Tibial artery (tissue), 4 donors: Measurements from ENCODE around the gene ARFGEF3.

Experiments
- DNase-seq, 2 donors: peaks; one replicate each; pipeline ENCODE4 v3.0.0-alpha.2; 2019
- H3K27ac ChIP-seq, 2 donors: fragments of 200-600 bp; sonication (generic) in 1 of 2; 1 replicate in 1 of 2; 2 replicates in 1 of 2; pipeline ENCODE4 v1.5.1; 2018 to 2019; ENCODE audit warnings: mild to moderate bottlenecking in 1 of 2
- H3K27me3 ChIP-seq, 2 donors: fragments of 200-600 bp; sonication (generic) in 1 of 2; one replicate each; pipeline versions ENCODE4 v1.5.1 to v1.6.0; 2016 to 2019
- H3K36me3 ChIP-seq, 3 donors: fragments of 200-600 bp; sonication (generic) in 2 of 3; one replicate each; pipeline ENCODE4 v1.5.1; 2016 to 2019; ENCODE audit warnings: mild to moderate bottlenecking in 2 of 3
- H3K4me1 ChIP-seq, 4 donors: fragments of 200-600 bp; sonication (generic) in 2 of 4; 1 replicate in 3 of 4; 2 replicates in 1 of 4; pipeline ENCODE4 v1.5.1; 2016 to 2019
- H3K4me3 ChIP-seq, 2 donors: fragments of 200-600 bp; sonication (generic) in 1 of 2; 1 replicate in 1 of 2; 2 replicates in 1 of 2; pipeline ENCODE4 v1.5.1; 2018 to 2019; ENCODE audit warnings: mild to moderate bottlenecking in 2 of 2
- H3K9me3 ChIP-seq, 3 donors: fragments of 200-600 bp; sonication (generic) in 1 of 3; one replicate each; pipeline ENCODE4 v1.5.1; 2016 to 2019
- CTCF ChIP-seq, 2 experiments: fragments of 200-600 bp in 1 of 2; fragments of 450-650 bp in 1 of 2; IDR thresholded peaks; one replicate each; pipeline ENCODE4 v1.5.1; 2017 to 2019; ENCODE audit warnings: antibody characterized with exemption in 2 of 2, mild to moderate bottlenecking in 1 of 2, moderate library complexity in 1 of 2
- intact Hi-C: fragments of 100-400 bp; cut with DNase I; formaldehyde crosslinking; loops from one replicate; pipeline ENCODE4 v1.15.0; 2023; ENCODE audit warnings: low total_unique reads

The ARFGEF3 gene

GRCh38 chr6:138225953-138226352, 64.2 kb downstream of the ARFGEF3 start:
- no peaks in the 10 kb centered on the region for H3K9me3 ChIP-seq
- no peak overlapping the region for H3K4me3 ChIP-seq
- no peak overlapping the region for H3K27ac ChIP-seq
- DNase-seq, result no peak
- H3K27me3 ChIP-seq, result no peaks in the 10 kb centered on the region
- H3K36me3 ChIP-seq, result no peaks in the 10 kb centered on the region
- TF ChIP-seq CTCF (IDR thresholded peaks at IDR 0.05), result no peak
- intact Hi-C loops, result no loop called here
- no peaks in the 10 kb centered on the region for H3K4me1 ChIP-seq

GRCh38 chr6:138226700-138227315, 65.1 kb downstream of the ARFGEF3 start:
- TF ChIP-seq CTCF (IDR thresholded peaks at IDR 0.05), result no peak
- Histone ChIP-seq H3K27ac (no peak overlapping the region), H3K4me1 (no peaks in the 10 kb centered on the region), H3K4me3 (no peak overlapping the region), H3K27me3 (no peaks in the 10 kb centered on the region), H3K36me3 (no peaks in the 10 kb centered on the region), H3K9me3 (no peaks in the 10 kb centered on the region)
- intact Hi-C loops, result no loop called here
- no peak for DNase-seq

- no peaks in the 10 kb centered on the region for H3K27me3 ChIP-seq
- H3K4me3 ChIP-seq, result no peak overlapping the region
- no peaks in the 10 kb centered on the region for H3K4me1 ChIP-seq
- no peaks in the 10 kb centered on the region for H3K9me3 ChIP-seq
- TF ChIP-seq CTCF (IDR thresholded peaks at IDR 0.05), result no peak
- H3K27ac ChIP-seq, result no peak overlapping the region
- H3K36me3 ChIP-seq, result no peaks in the 10 kb centered on the region
- no peak for DNase-seq
- intact Hi-C loops, result no loop called here
Observed at GRCh38 chr6:138227316-138227781, 65.6 kb downstream of the ARFGEF3 start.

GRCh38 chr6:138229072-138229471, 67.3 kb downstream of the ARFGEF3 start:
- H3K36me3 ChIP-seq, result no peaks in the 10 kb centered on the region
- intact Hi-C loops, result no loop called here

GRCh38 chr6:138229663-138230179, 68.0 kb downstream of the ARFGEF3 start:
- Histone ChIP-seq H3K9me3 (no peaks in the 10 kb centered on the region), H3K27me3 (no peaks in the 10 kb centered on the region), H3K4me1 (no peaks in the 10 kb centered on the region), H3K36me3 (no peaks in the 10 kb centered on the region), H3K4me3 (no peak overlapping the region), H3K27ac (no peak overlapping the region)
- no peak for DNase-seq
- intact Hi-C loops, result no loop called here
- TF ChIP-seq CTCF (IDR thresholded peaks at IDR 0.05), result no peak

More at GRCh38 chr6:138229072-138229471, 67.3 kb downstream of the ARFGEF3 start:
- Histone ChIP-seq H3K27me3 (no peaks in the 10 kb centered on the region), H3K27ac (no peak overlapping the region), H3K9me3 (no peaks in the 10 kb centered on the region), H3K4me1 (no peaks in the 10 kb centered on the region), H3K4me3 (no peak overlapping the region)
- no peak for TF ChIP-seq CTCF (IDR thresholded peaks at IDR 0.05)
- DNase-seq, result no peak
